HG03060 (cell line): ENCODE data around the gene MESD.

Experiments used
- ATAC-seq: cut with Tn5 transposase; IDR thresholded peaks from one replicate; pipeline ENCODE4 v1.9.1; 2021; ENCODE audit warnings: low read depth, moderate number of reproducible peaks; ENCODE audit not compliant: unreplicated experiment

Gene MESD

DNA sequence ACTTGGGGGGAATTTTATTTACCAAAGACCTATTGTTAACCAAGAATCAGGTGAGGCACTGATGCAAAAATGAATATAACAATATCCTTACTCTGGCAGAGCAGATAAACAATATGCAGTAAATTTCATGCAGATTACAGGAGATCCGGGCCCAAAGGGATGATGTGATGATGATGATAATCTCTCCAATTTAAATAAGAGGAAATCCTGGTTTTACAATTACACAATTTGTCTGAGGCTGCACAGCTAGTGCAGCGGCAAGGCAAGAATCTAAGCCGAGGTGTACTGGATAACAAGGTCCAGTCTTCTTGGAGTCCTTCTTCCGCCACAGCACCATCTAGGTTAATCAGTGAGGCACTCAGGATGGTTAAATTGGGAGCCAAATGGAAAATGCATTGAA, 2.4 kb upstream of the MESD start:
- ATAC-seq, result no peak

DNA sequence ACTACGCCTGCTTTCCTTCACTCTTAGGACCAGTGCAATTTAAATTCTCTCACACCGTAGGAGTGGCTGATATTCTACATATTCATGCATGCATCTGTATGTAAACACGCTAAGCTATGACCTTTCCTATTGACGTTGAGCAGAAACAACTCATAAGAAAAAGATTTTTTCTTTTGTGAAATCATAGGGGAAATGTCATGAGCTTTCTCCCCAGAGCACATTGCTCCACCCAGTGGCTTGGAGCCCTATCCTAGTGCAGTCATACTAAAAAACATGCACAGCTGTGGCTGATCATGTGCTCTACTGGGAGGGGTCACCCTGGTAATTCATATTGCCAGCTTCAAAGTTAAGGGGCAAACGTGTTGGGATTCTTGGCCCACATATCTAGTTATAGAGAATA, 1.8 kb upstream of the MESD start:
- no peak for ATAC-seq

DNA sequence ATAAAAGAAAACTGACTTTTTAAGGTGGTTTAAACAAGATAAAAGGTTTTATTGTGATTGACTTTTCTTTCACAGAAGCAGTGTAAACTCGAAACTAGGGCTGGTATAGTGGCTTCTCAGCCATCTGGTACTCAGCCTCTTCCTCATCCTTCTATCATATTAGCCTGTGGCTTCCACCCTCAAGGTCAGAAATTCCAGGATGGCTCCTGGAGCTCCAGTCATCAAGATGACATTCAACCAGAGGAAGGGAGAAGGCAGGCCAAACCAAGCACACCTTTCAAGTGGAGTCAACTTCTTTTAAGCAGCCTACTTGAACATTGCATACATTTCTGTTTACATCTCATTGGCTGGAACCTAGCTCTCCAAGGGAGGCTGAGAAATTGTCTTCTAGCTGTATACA, 1.3 kb upstream of the MESD start:
- ATAC-seq, result no peak

DNA sequence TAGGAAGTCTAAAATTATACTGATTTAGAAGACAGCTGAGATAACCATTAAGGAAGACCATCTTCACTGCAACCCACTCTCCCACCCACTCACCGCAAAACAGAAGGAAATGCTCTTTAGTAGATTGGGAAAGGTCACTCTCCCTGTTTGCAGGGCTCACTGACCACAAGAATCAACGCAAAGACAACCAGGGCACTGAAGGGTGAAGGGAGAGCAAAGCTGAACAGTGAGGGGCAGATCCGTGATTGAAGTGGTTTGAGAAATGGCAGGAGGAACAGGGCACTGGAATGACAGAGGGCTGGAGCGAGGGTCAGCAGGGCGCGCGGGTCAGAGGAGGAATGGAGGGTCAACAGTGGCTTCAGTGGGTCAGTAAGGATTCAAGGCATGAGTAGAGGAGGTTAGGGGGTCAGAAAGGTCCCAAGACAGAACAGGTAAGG, 520 bp downstream of the MESD start:
- ATAC-seq, result no peak

DNA sequence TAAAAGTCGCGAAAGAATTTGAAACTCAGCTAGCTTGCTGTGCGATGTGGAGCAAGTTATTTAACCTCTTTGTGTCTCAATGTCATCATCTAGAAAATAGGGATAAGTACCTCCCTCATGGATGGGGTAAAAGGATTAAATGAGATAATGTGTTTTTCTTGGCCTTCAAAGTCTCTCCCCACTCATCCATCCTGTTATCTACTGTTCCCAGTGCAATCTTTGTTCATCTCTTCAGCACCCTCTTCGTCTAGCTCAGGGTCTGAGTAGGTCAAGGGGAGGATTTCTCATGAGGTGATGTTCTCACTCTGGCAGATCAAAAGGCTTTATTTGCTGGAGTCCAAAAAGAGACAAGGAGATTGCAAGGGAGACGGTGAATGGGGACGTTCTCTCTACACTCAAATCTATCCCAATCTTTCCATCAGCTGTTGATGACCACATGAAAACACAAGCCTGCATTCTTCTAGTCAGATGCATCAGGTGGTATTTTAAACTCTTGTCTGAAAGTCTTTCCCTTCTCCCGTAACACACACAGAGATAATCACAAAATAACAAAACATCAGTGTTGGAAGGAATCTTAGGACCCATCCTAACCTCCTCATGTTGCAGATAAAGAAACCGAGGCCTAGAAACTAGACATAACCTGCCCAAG, 1.3 kb downstream of the MESD start:
- ATAC-seq, result no peak

DNA sequence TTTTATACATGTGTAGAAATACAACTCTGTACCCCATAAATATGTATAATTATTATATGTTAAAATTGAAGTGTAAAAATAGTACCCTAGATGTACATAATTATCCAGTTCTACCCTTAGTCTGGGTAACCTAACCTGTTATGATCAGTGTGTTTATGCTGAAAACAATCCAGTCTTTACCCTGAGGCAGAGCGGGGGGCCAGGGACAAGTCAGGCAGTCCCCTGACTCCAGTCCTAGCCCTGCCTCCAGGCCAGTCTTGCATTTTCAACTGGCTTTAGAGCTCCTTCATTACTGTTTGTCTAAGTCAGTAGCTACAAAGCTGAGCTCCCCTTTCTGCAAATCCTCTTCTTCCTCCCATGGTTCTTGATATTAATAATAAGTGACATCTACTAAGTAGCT, 3.1 kb downstream of the MESD start:
- no peak for ATAC-seq

DNA sequence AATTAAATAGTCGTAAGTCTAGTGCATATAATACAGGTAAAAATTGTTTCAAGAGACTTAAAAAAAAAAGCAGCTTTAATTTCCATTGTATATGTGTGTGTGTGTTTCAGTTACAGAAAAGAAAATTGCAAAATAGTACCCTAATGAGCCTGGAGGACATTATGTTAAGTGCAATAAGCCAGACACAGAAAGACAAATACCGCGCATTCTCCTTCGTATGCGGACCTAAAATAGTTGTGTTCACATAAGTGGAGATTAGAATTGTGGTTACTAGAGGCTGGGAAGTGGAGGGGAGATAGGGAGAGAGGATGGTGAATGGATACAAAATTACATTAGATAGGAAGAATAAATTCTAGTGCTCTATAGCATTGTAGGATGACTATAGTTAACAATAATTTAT, 3.6 kb downstream of the MESD start:
- ATAC-seq, result no peak

DNA sequence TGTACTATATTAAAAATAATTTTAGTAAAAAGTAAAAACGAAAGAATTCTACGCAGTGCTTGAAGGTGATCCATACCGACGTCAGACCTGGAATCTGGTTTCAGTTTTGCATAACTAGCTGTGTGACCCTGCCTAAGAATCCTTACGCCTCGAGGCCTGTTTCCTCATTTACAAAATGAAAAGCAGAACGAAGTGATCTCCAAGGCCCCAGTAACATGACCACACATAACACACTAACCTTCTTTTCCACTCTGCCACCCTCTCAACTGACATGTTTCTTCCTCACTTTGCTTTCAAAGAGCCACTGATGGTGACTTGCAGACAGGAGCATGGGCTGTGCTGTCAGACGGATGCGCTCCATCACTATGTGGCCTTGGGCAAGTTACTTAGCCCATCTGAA, 4.8 kb downstream of the MESD start:
- ATAC-seq, result no peak

DNA sequence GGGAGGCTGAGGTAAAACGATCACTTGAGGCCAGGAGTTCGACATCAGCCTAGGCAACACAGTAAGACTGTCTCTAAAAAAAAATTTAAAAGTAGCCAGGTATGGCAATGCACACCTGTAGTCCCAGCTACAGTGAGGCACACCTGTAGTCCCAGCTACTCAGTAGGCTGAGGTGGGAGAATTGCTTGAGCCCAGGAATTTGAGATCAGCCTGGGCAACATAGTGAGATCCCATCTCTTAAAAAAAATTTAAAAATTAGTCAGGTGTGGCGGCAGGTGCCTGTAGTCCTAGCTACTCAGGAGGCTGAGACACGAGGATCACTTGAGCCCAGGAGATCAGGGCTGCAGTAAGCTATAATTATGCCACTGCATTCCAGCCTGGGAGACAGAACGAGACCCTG, 6.8 kb downstream of the MESD start:
- ATAC-seq, result no peak

DNA sequence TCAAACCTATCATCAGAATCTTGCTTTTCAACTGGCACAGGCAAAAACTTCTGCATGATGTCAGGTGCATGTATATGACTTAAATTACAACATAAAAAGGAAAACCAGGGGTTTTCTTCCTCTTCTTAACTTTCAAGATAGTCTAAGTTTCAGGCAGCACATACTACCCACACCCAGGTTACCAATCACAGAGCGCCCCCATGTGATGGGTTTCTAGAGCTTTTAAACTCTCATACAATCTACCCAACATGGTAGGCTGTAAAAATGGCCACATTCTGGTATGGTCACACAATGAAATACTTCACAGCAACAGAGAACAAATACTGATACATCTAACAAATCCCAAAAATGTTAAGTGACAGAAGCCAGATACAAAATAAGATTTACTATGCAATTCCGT, 7.4 kb downstream of the MESD start:
- ATAC-seq, result no peak

DNA sequence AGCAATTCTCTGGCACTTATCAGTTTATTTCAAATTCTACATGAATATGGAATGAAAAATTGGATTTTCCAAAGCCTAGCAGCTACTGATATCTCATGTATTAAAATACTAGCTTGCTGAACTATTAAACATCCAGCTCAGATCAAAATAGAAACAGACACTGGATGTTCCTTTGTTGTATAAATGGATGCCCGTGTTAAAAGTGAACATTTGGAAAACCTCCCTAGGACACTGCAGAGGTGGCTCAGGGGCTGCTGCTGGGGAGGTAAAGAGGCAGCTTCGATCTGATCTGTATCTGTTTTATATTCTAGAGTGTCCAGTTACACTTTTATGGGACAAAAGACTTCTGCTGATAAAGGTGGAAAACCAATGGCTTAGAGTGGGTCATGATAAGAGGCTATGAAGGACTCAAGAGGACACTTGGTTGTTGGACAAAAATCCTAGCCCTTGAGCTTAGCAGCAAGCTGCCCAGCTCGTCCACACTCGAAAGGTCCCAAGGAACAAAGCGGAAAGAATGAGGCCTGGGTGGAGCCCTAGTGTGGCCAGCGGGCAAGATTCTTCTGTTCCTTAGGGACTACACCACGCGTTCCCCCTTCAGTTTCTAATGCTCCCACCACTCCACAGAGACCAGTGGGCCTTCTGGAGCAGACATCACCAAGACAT, 9.9 kb downstream of the MESD start:
- no peak for ATAC-seq

DNA sequence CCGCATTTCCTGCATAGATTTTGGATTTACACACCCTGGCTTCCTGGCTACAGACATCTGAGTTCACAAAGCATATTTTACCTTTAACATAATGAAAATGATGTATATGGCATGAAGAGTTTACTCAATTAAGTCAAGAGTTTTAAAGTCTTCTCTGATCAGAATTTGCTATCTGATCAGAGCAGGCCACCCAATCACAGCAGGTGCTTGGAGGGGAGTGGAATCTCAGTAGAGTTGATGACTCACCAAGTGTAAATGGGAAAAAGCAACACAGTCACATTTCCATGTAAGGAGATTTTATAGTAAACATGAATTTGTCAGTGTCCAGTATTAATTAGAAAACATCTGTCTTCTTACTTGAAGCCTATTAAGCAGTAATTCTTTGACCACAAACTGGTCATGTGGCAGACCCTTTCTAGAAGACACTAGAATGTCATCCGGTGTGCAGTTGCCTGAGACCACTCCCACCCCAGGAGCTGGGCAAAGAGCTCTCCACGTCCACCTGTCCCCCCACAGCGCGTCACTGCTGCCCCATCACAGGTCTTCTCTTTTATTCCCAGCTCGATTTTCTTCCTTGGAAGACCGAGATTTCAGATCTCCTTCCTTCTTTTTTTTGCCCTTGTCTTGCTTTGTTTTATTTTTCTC, 10.8 kb downstream of the MESD start:
- no peak for ATAC-seq

DNA sequence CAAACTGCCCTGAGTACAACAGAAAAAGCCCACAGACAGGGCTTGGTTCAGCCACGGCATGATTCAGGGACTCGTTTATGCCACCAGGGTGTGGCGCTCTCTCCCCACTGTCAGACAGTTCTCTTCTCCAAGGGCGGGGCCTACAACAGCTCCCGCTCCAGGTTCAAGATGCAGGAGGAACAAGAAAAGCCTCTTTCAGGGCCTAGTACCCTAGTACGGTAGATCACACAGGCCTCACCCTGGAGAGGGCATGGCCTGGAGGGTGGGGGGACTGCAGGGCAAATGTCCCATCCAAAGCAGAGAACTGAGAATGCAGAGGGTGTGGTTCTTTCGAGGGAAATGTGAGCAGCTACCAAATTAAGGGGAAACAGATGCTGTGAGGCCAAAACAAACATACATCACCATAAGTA, 12.0 kb downstream of the MESD start:
- no peak for ATAC-seq

DNA sequence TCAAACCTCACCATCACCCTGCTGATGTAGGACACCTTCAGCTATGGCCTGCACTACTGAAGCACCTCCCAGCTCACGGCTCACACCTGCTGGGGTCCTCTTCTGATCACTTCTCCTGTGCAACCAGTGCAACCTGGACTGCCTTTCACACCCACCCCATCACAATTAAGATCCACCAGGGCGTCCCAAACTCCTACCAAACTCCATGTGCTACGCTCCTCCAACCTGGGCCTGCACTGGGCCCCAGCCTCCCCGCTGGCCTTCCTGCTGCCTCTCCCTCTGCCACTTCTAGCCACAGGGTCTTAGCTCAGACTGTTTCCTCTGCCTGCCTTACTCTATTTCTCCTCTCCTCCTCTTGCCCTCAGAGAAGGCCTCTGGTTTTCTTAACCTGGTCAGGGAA, 12.8 kb downstream of the MESD start:
- no peak for ATAC-seq

DNA sequence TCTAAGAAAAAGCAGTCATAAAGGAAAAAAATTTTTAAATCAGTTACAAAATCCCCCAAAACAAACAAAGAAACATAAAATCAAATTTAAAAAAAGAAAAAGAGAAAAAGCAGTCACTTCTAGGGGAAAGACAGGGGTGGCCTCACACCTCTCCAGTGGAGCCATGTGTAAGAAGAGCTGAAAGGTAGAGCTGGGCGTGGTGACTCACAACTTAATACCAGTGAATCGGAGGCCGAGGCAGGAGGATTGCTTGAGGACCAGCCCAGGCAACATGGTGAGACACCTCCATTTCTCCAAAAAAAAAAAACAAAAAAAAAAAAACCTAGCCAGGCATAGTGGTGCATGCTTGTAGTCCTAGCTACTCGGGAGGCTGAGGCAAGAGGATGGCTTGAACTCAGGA, 14.7 kb downstream of the MESD start:
- ATAC-seq, result no peak

DNA sequence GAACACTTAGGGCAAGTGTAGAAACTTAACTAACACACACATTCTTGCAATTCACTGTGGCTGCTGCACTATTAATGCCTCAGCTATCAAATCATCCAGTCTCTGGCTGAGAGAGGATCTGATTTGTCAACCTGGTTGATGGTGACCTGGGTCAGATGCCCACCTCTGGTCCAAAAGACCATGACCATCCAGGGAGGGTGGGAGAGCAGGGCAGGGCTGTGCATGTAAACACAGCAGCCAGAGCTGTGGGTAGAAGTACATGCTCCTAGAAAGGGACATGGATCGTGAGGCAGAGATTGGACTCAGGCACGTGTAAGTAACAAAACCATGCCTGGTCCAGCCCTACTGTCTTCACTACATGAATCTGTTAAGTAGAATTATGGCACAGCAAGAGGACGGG, 17.3 kb downstream of the MESD start:
- ATAC-seq, result no peak

DNA sequence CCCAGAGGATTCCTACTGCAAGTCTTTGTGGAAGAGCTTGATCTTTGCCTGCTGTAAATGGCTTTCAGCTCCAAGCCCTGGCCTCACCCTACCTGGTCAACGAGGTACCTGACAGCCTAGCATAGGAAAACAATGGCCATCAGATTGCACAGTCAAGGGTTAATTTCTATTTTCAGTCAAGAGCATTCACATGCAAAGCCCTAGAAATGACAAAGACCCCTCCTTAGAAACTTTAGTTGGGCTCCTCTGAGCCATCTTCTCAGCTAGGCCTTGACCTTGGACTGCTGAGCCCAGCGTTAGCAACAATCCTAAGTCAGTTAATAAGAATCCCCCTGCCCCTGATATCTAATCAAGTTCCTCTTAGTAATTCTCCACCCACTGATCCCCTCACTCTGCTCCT, 18.5 kb downstream of the MESD start:
- ATAC-seq, result no peak

DNA sequence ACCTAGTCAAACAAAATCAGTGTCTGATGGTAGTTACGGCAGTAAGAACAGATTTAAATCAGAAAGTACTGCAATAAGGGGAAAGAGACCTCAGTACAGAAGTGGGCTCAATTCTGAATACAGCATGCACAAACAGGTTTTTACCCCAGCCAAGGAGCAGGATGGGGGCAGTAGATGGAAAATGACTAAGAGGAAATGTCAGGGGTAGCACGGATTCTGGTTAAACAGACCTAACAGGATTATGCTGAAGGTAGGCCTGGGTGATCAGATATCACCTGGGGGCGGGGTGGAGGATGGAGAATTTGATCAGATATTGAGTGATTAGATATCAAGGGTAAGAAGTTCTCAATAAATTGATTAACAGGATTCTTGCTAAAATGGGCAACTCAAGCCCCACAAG, 19.0 kb downstream of the MESD start:
- ATAC-seq, result no peak

DNA sequence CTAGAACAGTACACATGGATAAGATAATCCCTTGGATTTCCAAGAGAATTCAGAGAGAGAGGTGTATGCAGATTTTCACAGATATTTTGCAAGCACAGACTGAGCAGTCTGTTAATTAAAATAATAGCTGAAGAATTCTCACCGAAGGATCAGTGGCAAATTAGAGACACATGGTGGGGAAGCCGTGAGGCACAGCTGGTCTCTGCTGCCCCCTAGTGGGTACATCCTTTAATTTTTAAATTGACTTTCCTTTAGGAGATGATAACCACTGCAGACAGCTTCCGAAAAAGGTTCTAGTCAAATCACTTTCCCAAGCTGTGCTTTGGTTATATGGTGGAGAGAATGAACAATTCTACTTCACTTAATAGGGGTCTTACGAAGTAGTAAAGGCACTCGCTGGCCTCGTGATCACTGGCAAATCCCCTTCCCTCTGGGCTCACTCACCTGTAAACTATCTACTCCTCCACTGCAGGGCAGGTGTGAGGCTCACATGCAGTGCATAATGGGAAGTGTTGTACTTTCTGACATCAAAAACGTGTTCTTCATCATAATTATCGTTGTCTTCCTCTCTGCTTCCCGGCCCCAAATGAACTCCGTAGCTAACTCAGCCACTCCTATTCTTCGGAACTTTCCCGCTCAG, 19.5 kb downstream of the MESD start:
- ATAC-seq, result no peak

DNA sequence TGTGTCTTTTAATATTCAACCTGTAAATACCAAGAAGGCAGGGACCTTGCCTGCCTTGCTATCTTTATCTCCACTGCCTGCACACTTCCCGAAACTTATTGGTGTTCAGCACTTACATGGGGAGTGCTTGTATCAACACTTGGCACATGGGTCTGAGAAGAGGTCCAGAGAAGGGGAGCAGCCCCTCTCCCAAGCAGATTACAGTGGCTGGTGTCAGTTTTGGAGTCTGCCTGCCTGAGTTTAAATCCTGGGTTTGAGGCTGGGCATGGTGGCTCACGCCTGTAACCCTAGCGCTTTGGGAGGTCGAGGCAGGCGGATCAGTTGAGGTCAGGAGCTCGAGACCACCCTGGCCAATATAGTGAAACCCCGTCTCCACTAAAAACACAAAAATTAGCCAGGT, 20.3 kb downstream of the MESD start:
- ATAC-seq, result no peak

DNA sequence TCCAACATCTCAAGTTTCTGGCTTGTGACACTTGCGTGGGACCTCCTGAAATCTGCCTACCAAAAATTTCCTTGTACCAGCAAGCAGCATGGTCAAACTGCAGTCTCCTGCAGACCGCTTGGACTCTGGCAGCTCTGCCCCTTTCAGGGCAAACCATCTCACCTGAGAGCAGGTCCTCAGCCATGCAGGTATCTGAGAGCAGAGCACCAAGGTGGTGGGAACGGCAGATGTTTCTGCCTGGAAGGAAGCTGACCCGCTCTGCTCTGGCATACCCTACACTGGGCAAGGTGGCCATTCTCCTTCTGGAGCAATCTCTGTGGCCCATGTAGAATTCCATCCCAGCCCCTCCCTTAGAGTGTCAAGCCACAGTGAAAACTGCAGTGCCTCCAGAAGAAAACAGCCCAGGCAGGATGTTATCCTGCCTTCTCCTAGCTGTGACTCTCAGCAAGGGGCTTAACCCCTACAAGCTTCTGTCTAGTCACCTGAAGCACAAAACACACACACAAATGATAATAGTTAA, 21.6 kb downstream of the MESD start:
- ATAC-seq, result no peak
